DOHH2 (cell line): ENCODE measurements around the gene SLC17A5.
A peak's percentile ranks its signal among the peaks of the same experiment; 100 is the strongest.

Source experiments
- H3F3A ChIP-seq: fragments of 200-600 bp; sonication (generic), shearing (Covaris generic); 2 replicates; pipeline ENCODE4 v1.6.0; 2016; ENCODE audit warnings: antibody characterized with exemption, mild to moderate bottlenecking; ENCODE audit not compliant: control insufficient read depth, insufficient read depth
- H3K27ac ChIP-seq: fragments of 200-600 bp; sonication (generic); 2 replicates; pipeline ENCODE4 v1.5.1; 2014; ENCODE audit warnings: low read depth, mild to moderate bottlenecking, low read length, moderate library complexity
- H3K27me3 ChIP-seq: fragments of 200-600 bp; sonication (generic); 2 replicates; pipeline ENCODE4 v1.6.1; 2014; ENCODE audit warnings: mild to moderate bottlenecking, low read length, mixed read lengths; ENCODE audit not compliant: control insufficient read depth
- H3K36me3 ChIP-seq: fragments of 200-600 bp; sonication (generic); 2 replicates; pipeline ENCODE4 v1.6.1; 2014; ENCODE audit warnings: mild to moderate bottlenecking, low read length, moderate library complexity, mixed read lengths; ENCODE audit not compliant: control insufficient read depth
- H3K4me1 ChIP-seq: fragments of 200-600 bp; sonication (generic); 2 replicates; pipeline ENCODE4 v1.6.1; 2014; ENCODE audit warnings: mild to moderate bottlenecking, low read length, mixed read lengths; ENCODE audit not compliant: control insufficient read depth
- H3K4me2 ChIP-seq: fragments of 200-600 bp; sonication (generic); 2 replicates; pipeline ENCODE4 v1.6.0; 2014; ENCODE audit warnings: mild to moderate bottlenecking, low read length, moderate library complexity
- H3K4me3 ChIP-seq: fragments of 200-600 bp; sonication (generic); 2 replicates; pipeline ENCODE4 v1.5.1; 2014; ENCODE audit warnings: mild to moderate bottlenecking, low read length, mixed read lengths
- H3K79me2 ChIP-seq: fragments of 200-600 bp; sonication (generic); 2 replicates; pipeline ENCODE4 v1.6.1; 2014; ENCODE audit warnings: mild to moderate bottlenecking, low read length, mixed read lengths; ENCODE audit not compliant: control insufficient read depth
- H3K9me2 ChIP-seq: fragments of 200-600 bp; sonication (generic); replicated peaks from 2 replicates; pipeline ENCODE4 v1.6.1; 2014; ENCODE audit warnings: mild to moderate bottlenecking, low read length, mixed read lengths; ENCODE audit not compliant: control insufficient read depth
- H3K9me3 ChIP-seq: fragments of 200-600 bp; sonication (generic); 2 replicates; pipeline ENCODE4 v1.6.1; 2014; ENCODE audit warnings: antibody characterized with exemption, low read length, mixed read lengths; ENCODE audit not compliant: control insufficient read depth, insufficient read depth
- H4K20me1 ChIP-seq: fragments of 200-600 bp; sonication (generic); 2 replicates; pipeline ENCODE4 v1.6.0; 2014; ENCODE audit warnings: low read depth, mild to moderate bottlenecking, antibody characterized with exemption, low read length, moderate library complexity; ENCODE audit not compliant: control insufficient read depth, insufficient read depth
- CTCF ChIP-seq: fragments of 200-600 bp; sonication (generic); IDR thresholded peaks from one replicate; pipeline ENCODE4 v1.5.1; 2014; ENCODE audit warnings: antibody characterized with exemption, mild to moderate bottlenecking, low read depth, low read length; ENCODE audit not compliant: poor library complexity, severe bottlenecking
- EZH2phosphoT487 ChIP-seq: fragments of 200-600 bp; sonication (generic); IDR thresholded peaks from 2 replicates; pipeline ENCODE4 v1.6.1; 2017; ENCODE audit warnings: borderline replicate concordance, mild to moderate bottlenecking, antibody characterized with exemption, low read length, moderate library complexity, mixed read lengths

SLC17A5 gene

GRCh38 chr6:73580247-73581149 is 73.3 kb downstream of the SLC17A5 start:
- Histone ChIP-seq H3K4me1 (peaks cover 21% of the 10 kb centered on the region), H4K20me1 (no peaks in the 10 kb centered on the region), H3K36me3 (no peaks in the 10 kb centered on the region), H3K9me3 (no peaks in the 10 kb centered on the region), H3K27ac (no peak overlapping the region), H3K9me2 (no peaks in the 10 kb centered on the region), H3K79me2 (no peaks in the 10 kb centered on the region), H3K27me3 (no peaks in the 10 kb centered on the region), H3F3A (no peaks in the 10 kb centered on the region), H3K4me2 (peak overlapping the region; percentile 57), H3K4me3 (peak overlapping the region; percentile 45)
- TF ChIP-seq EZH2phosphoT487 (no peak), CTCF (peak; percentile 18)

GRCh38 chr6:73579851-73580246 is 73.9 kb downstream of the SLC17A5 start:
- H3K9me3 ChIP-seq: no peaks in the 10 kb centered on the region
- H3K4me2 ChIP-seq: peak overlapping the region; percentile 57
- no peak for TF ChIP-seq EZH2phosphoT487
- TF ChIP-seq CTCF: no peak
- no peaks in the 10 kb centered on the region for H3F3A ChIP-seq
- no peaks in the 10 kb centered on the region for H3K27me3 ChIP-seq
- H3K36me3 ChIP-seq: no peaks in the 10 kb centered on the region
- H3K27ac ChIP-seq: no peak overlapping the region
- no peaks in the 10 kb centered on the region for H3K9me2 ChIP-seq
- no peak overlapping the region for H3K4me3 ChIP-seq
- H4K20me1 ChIP-seq: no peaks in the 10 kb centered on the region
- no peaks in the 10 kb centered on the region for H3K79me2 ChIP-seq
- H3K4me1 ChIP-seq: peaks cover 14% of the 10 kb centered on the region

GRCh38 chr6:73579389-73579788 is 74.4 kb downstream of the SLC17A5 start:
- no peaks in the 10 kb centered on the region for H3K9me3 ChIP-seq
- no peak overlapping the region for H3K4me2 ChIP-seq
- H3F3A ChIP-seq: no peaks in the 10 kb centered on the region
- H3K27me3 ChIP-seq: no peaks in the 10 kb centered on the region
- no peak for TF ChIP-seq EZH2phosphoT487
- no peak for TF ChIP-seq CTCF
- no peaks in the 10 kb centered on the region for H4K20me1 ChIP-seq
- no peak overlapping the region for H3K4me3 ChIP-seq
- H3K4me1 ChIP-seq: peaks cover 13% of the 10 kb centered on the region
- H3K36me3 ChIP-seq: no peaks in the 10 kb centered on the region
- no peak overlapping the region for H3K27ac ChIP-seq
- no peaks in the 10 kb centered on the region for H3K79me2 ChIP-seq
- H3K9me2 ChIP-seq: no peaks in the 10 kb centered on the region
